GM21423 (cell line): ENCODE results near the gene COMMD4.
"Not testable (repeated sequence)": the region's sequence is repeated elsewhere in the genome, so short reads cannot be mapped to it uniquely, and the experiment has no call there.

ENCODE experiments used
- ATAC-seq: cut with Tn5 transposase; IDR thresholded peaks from one replicate; pipeline ENCODE4 v1.9.1; 2021; ENCODE audit warnings: mild to moderate bottlenecking, moderate library complexity; ENCODE audit not compliant: unreplicated experiment

COMMD4 gene

GRCh38 chr15:75335705-75336355 lies at the start of gene COMMD4:
TSS of gene COMMD4 (plus strand) at chr15:75336063. CDS start at chr15:75336090, 27 bp downstream.
- ATAC-seq, result no peak

DNA sequence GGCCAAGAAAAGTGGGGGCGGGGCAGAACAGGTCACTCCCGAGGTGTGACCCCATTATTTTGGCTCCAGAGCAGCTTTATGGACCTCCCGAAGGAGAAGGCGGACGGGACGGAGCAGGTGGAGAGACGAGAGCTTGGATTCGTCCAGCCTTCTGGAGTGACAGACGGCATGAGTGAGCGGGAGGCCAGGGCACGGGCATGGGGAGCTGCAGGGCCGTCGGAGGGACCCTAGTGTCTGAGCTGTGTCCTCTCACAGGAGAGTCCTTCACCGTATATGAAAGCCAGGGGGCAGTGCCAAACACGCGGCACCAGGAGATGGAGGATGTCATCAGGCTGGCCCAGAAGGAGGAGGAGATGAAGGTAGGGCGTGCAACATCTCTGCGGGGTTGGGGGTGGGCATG lies 42.2 kb upstream of the COMMD4 start:
- not testable (repeated sequence) for ATAC-seq

DNA sequence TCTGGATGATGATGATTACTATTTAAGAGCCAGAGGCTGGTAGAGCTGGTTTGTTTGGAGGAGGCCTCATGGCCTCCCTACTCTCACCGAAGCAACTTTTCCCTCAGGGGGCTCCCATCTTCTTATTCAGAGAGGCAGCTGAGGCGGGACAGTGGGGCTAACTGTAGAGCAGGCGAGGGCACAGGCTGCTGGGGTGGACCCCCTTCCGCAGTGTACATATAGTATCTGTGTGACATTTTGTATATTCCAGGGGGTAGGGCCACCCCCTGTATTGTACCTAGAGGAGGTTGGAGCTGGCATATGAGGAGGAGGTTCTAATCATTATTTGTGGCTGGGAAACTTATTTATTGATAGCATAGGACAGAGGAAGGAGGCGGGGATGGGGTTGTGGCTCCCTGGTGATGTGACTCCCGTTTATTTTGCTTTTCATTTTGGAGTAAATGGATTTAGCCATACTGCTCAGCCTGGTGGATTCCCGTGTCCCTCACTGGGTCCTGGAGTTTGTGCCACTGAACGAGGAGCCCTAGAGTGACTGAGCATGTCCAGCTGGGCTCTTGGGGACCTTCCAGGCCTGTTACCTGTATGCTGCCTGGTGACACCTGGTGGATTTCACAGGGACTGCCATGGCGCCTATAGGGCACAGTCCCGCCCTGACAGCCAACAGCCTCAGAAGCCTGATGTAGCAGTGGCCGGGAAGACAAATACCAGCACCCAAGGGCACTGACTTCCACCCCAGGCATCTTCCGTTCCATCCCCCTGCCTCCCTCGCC lies 37.1 kb upstream of the COMMD4 start:
- not testable (repeated sequence) for ATAC-seq

- ATAC-seq, result not testable (repeated sequence)
These were observed 36.6 kb upstream of the COMMD4 start for GRCh38 chr15:75299311-75299688.

- ATAC-seq, result not testable (repeated sequence)
These were observed 35.8 kb upstream of the COMMD4 start for GRCh38 chr15:75300026-75300425.

GRCh38 chr15:75302318-75302717 lies 33.5 kb upstream of the COMMD4 start:
- no peak for ATAC-seq

DNA sequence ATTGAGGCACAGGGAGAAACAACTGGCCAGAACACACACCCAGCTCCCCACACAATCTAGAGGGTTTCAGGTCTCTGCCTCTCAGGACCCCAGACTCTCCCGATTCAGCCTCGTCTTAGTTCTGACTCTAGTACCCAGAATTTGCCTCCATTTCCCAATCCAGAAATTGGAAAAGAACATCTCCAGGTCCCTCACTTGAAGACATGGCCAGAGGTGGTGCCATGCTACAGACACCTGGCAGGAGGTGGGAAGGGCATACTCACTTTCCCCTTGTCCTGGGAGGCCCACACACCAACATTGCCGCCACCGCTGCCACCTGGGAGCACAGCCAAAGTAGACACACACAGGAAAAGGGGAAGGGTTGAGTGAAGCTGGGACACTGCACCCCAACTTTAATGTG lies 33.1 kb upstream of the COMMD4 start:
- ATAC-seq, result not testable (repeated sequence)

DNA sequence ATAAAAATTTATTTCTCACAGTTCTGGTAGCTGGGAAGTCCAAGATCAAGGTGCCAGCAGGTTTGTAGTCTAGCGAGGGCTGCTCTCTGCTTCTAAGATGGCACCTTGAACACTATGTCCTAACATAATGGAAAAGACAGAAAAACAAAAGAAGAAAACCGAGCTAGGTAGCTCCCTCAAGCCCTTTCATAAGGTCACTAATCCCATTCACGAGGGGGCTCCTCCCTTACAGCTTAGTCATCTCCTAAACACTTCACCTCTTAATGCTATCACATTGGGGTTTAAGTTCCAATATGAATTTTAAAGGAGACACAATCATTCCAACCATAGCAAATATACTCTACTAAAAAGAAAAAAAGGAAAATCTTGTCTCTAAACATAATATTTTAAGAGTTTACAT lies 29.7 kb upstream of the COMMD4 start:
- ATAC-seq, result no peak

- no peak for ATAC-seq
These were observed 28.0 kb upstream of the COMMD4 start for GRCh38 chr15:75307778-75308390.

DNA sequence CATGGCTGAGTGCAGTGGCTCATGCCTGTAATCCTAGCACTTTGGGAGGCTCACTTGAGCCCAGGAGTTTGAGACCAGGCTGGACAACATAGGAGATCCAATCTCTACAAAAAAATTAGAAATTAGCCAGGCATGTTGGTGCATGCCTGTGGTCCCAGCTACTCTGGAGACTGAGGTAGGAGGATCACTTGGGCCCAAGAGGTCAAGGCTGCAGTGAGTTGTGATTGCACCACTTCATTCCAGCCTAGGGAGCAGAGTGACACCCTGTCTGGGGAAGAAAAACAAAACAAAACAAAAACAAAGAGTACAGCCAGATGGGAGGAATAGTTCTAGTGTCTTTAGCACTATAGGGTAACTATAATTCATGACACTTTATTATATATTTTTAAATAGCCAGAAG lies 26.2 kb upstream of the COMMD4 start:
- ATAC-seq, result no peak

DNA sequence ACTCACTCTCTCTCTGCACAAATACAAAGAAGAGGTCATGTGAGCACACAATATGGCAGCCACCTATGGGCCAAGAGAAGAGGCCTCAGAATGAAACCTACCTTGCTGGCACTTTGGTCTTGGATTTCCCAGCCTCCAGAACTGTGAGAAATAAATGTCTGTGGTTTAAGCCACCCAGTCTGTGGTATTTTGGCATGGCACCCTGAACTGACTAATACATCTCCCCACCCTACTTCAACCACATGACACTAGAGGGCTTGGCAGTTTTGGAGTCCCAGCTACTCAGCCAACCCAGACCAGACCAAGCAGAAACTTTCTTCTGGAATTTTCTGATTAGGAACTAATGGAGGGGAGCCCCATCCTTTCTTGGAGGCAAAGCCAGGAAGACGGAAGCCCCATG lies 23.3 kb upstream of the COMMD4 start:
- ATAC-seq, result not testable (repeated sequence)

- ATAC-seq, result no peak
These were observed 22.6 kb upstream of the COMMD4 start for GRCh38 chr15:75313116-75313845.

GRCh38 chr15:75314552-75315290 lies 21.1 kb upstream of the COMMD4 start:
- ATAC-seq, result no peak

GRCh38 chr15:75319231-75319897 lies 16.5 kb upstream of the COMMD4 start:
- ATAC-seq, result not testable (repeated sequence)

GRCh38 chr15:75321711-75322110 lies 14.2 kb upstream of the COMMD4 start:
- no peak for ATAC-seq

DNA sequence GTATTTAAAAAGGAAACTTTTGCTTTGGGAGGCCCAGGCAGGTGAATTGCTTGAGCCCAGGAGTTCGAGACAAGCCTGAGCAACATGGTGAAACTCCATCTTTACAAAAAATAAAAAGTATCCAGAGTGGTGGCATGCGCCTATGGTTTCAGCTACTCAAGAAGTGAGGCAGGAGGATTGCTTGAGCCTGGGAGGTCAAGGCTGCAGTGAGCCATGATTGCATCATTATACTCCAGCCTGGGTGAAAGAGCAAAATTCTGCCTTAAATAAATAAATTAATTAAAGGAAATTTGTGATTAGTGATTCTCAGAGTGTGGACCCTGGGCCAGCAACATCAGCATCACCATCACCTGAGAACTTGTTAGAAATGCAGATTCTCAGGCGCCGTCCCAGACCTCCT lies 9.9 kb upstream of the COMMD4 start:
- ATAC-seq, result no peak

DNA sequence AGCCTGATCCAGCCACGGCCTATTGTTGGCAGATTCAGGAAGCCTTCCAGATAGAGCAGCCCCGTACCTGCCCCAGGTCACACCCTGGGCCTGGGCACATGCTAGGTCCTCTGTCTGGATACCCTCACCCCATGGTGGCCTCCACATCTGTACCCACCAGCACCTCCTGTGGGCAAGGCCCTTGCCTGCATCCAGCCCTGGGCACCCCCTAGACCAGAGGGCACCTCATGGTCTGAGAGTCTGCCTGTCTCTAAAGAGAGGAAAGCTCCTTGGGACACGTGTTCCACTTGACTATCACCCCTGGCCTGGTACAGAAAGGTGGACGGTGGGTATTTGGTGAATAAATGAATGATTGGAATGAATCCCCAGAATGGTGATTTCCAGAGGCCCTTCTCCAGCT lies 8.9 kb upstream of the COMMD4 start:
- ATAC-seq, result no peak

DNA sequence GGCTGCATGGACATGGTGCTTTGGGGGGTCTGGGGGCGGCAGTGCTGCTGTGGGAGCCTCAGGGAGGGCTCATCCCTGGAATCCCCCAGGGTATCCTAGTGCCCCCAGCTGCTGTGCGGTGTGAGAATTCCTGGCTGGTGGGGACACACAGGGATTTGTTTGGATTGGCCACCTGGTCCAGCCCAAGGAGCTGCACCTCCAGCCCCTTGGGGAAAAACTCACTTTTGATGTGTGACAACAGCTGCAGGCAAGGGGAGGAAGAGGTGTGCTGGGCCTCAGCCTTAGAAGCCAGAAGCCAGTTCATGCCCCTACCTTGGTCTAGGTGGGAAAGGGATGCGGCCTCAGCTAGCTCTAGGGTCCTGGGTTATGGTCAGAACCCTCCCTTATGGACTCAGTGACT lies 8.4 kb upstream of the COMMD4 start:
- ATAC-seq, result no peak

GRCh38 chr15:75328493-75329314 lies 7.2 kb upstream of the COMMD4 start:
- no peak for ATAC-seq
